NCI-H146 treated with DMSO at 0.1 percent for 48 hours (cell line): ENCODE results near the gene NR2F1.
A peak's percentile ranks its signal among the peaks of the same experiment; 100 is the strongest.

ENCODE experiments used
- DNase-seq: peaks from one replicate; lab custom pipeline; 2025; ENCODE audit not compliant: unreplicated experiment; lab: John Stamatoyannopoulos, UW

The NR2F1 gene

DNA sequence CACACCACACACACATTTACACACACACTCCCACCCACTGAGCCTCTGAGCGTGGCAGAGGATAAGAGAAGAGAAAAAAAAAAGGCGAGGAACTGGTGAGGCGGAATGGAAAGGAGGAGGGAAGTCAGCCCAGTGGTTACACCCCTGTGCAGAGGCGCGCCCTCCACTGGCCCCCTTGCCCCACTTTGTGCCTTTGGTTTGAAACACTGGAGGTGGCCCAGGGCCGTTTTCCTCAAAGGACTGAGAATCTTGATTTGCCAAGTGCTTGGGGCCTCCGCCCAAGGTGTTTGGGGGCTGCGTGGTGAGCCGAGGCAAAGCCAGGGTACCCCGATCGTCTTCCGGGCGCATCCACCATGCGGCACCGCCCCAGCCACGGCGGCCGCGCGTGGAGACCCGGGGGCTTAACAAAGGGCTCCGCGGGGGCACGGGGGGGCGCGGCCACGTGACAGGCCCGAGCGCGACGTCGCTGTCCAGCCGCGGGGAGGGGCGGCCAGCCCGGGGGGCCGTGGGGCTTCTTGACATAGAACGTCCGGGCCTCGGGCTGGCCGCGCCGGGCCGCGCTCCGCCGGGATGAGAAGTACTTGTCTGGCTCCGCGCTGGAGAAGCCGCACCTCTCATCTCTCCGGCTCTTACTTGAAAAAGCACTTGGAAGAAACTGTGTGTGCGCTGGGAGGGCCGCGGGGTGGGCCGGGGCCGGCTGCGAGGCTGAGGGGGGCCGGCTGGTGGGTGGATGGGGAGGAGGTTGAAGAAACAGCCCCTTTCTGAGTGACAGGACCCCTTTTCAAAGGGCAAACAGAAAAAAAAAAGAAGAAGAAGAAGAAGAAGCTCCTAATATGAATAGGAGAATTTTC lies 21.0 kb downstream of the NR2F1 start:
- no peak for DNase-seq

DNA sequence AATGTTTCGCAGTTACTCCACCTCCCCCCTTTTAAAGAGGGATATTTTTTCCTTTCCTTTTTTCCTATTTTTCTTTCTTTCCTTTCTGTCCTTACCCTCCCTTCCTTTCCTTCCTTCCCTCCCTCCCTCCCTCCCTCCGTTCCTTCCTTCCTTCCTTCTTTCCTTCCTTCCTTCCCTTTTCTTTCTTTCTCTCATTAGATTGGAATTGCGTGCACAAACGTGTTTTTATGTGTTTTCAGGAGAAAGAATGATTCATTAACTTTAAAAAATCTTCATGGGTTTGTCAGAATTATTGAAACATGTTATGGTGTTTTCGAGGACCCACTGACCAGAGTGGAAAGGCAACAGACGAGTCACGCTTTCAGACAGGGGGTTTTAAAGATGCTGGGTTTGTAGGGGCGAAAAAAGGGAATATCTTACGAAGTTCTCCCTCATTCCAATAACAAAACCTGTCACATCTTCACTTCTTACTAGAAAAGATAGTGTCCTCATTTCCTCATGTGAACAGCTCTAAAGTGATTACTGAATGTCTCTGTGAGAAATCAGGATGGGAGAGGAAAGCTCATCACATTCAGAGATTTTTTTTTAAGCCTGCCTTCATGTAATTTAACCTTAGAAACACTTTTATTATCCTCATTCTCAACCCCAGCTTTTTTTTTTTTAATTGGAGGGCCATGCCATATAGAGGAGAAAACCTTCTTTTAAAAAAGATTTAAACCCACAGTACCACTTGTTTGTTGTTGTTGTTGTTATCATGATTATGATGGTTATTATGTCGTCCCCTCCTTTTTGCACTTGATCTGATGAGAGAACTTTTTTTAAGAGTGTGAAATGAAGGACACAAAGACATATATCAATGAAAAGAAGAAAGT lies 21.9 kb downstream of the NR2F1 start:
- DNase-seq = no peak

DNA sequence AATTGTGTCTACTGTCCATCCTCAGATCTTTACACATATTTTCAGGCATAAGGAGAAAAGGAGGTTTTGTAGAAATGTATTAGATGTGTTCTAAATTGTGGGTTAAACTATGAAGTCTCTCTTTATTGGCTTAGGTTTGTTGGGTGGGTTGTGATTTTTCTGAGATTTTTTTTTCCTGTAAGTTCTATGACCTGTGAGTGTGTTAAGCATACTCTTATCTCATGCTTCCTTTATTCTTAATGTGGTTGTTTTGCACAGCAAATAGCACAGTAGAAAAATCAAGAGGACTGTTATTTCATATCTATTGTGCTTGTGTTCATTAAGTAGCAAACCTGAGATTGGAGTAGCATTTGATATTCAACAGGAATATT lies 23.3 kb downstream of the NR2F1 start:
- no peak for DNase-seq

DNA sequence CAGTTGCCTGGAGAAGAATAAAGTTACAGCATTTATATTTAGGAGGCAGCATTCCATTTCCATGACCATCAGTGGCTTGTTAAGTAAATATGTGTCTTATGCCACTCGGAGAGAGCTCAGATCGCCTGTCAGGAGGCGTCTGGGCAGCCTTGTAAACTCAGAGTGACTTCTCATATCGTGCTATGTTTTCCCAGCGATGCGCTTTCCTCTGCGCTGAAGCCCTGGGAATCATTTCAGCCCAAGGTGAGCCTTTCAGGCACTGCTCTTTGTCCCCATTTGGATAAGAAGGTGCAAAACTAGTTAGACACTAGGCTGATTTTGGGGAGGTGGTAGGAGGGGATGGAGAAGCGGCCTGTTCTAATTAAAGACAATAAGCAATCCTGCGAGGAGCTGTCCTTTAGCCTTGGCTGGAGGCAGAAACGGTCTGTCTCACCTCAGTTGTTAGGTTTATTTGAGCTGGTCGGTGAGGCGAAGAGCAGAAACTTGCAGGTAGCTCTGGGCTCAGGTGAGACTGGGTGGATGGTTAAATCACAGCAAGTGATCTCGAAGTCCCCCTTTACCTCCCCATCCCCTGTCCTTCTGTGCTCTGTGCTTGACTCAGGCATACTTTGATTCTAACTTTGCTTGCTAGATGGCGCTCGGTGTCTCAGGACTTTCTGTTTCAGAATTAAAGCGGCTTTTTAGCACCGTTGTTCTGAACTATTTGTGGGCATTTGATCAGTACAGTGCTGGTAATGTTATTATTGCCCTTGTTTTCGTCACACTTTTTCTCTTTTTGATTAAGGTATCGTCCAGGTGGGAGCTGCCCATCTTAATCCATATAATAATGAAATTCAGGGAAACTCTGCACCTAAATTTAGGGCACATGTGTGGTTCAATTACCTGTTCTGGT lies 24.6 kb downstream of the NR2F1 start:
- DNase-seq = peak; percentile 72

DNA sequence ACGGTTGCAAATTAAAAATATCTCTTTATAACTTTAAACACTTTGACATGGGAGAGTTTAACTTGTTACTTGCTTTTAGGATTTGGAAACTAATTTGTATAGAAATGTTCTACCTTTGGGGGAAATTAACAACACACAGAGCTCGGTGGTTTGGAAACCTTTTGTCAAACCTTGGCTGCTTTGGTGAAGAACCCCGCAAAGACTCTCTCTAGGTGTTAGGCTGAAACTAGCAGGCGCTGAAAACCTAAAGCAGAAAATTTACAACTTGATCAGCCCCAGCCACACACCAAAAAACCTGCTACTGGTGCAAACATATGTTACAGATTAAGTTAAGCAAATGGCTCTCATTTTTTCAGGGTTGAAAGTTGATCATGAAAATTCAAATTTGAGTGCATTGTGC lies 25.8 kb downstream of the NR2F1 start:
- DNase-seq = no peak

DNA sequence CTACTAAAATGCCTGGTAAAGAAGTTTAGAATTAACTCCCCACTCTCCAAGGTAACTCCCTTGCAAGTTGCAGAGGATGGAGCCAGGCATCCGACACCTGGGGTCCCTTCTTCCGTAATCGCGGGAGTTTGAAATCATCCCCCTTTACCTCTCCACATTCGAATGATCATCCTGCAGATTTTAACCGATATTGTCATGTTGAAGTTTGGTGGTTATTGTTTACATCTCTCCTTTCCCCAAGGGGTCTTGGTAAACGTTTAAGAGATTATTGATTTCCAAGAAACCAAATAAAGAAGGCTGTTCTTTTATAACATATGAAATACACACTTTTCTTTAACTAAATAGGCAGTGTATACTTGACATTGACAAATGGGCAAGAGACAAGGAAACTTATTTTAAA lies 26.7 kb downstream of the NR2F1 start:
- no peak for DNase-seq

DNA sequence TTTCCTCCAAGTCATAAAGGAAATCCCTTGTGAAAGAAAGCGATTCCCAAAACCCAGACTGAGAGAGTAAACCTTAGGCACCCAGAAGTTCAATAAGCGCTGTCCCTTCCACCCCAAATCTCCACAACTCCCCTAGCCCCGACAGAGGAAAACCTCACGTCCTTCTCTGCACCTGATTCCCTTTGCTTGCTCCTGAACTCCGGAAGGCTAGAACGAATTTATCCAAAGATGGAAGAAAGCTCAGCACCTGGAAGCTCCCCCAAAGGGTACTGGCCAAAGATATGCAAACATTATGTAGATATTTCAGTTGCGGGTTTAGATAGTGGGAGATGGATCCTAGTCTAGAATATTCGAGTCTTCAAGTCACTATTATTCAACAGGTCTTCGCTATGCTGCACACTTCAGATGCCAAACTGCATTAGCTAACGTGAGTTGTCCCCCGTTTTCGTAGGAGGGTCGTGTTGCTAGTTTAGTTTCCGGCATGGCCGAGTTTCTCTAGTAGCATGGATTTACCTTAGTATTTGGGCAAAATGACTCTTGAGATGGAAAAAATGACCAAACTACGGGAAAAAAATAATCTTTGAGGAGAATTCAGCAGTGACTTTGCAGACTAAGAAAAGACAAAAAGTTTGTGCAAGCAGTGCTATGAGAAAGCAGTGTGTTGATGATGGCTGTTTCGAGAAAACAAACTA lies 27.7 kb downstream of the NR2F1 start:
- DNase-seq = no peak

DNA sequence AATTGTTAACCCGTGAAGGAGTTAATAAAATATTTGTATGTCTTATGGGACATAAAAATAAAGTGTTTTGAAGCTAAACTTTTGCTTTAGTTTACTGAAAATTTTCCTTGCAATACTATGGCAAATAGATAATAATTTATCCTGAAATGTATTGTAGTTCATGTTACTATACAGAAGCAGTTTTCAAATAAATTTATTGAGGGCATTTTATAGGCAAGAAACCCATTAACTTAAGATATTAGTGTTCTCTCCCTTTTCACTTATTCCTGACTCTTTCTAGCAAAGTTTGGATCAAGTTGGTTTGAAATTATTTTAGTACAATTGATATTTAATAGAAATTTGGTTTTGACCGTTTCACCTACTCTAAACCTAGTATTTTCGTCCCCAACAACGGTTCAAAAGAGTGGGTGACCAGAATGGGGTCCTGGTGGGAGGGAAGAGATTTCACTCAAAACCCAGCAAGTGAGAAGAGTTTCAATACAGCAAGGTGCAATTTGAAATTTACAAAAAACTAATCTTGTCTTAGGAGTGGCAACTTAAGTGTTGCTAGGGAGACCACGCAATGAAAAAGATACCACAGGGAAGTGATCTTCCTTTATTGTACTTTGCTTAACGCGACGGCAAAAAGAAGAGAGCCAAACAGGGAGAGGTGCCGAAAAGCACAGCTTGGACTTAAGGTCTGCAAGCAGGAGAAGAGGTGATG lies 28.4 kb downstream of the NR2F1 start:
- DNase-seq = no peak

DNA sequence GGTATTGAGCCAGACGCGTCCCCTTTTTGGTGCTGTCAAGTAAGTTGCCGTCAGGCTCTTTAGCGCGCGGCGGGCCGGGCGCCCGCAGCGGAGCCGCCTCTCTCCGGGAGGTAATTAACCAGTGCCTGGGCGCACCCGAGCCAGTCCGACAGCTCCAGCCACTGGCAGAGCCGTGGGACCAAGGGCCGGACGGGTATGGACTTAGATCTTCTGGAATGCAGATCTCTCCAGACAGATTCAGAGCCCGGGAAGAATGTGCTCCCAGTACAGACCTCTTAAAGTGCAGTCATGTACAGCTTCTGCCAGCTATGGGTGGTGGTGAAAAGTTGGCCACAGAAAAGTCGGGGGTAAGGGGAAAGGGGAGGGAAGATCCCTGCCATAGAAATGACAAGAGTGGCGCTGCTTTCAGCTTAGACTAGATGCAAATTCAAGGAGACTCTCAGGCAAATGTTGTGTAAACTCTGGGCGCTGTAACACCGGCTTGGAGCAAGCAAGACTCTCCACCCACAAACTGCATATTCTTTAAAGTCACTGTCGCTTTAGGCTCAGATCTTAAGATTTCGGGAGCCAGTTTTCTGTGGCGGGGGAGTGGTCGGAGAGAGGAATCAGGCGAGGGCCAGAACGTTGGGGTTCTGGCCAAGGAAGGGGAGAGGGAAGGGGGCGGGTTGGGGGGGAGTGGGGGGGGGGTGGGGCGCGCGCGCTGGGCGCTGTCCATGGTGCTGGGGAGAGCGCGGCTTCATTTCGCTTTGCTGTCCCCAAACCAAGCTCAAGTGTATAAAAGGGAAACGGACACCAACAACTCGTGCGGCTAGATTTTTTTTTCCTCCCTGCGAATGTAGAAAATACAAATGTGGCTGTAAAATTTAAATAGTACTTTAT lies 29.2 kb downstream of the NR2F1 start:
- no peak for DNase-seq

DNA sequence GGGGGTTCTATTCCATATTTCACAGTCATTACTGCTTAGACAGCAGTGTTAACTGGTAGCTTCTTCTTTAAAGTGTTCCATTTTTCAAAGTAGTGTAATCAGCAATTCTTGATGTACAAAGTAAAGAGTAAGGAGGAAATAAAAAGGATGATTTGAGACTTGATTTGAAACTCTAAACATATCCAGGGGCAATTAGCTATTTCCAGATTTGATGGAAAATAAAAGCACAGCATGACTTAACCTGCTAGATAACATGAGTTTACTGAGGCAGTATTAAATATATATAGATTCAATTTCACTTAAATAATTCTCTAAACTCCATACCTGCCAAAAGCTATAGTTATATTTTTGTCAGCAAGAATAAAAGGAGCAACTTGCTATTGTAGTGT lies 29.8 kb downstream of the NR2F1 start:
- no peak for DNase-seq

DNA sequence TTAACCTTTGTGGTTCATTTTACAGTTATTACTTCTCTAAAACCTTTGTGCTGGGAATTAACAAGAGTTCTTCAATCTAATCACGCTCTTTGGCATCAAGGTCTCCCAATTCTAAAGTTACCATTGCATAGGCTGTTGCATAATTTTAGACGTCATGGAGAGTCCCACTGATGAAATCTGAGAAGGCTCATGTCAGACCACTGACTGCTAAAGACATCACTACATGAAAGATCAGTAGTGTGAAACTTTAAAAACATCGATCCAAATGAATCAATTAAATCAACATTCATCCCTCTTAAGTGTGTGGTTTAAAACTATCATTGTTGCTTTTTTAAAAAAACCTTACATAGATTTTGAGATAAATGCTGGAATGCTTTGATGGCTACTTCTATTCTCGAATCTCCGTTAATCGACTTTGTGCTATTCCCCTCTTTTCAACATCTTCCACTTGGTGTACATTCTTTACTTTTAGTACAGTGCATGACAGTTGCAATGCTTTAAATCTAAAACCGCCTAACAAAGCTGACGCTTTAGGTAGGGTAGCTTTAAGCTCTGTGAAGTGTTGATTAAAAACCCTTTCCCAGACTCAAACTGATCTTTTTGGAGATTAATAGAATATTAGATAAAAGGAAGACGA lies 33.6 kb downstream of the NR2F1 start:
- no peak for DNase-seq

DNA sequence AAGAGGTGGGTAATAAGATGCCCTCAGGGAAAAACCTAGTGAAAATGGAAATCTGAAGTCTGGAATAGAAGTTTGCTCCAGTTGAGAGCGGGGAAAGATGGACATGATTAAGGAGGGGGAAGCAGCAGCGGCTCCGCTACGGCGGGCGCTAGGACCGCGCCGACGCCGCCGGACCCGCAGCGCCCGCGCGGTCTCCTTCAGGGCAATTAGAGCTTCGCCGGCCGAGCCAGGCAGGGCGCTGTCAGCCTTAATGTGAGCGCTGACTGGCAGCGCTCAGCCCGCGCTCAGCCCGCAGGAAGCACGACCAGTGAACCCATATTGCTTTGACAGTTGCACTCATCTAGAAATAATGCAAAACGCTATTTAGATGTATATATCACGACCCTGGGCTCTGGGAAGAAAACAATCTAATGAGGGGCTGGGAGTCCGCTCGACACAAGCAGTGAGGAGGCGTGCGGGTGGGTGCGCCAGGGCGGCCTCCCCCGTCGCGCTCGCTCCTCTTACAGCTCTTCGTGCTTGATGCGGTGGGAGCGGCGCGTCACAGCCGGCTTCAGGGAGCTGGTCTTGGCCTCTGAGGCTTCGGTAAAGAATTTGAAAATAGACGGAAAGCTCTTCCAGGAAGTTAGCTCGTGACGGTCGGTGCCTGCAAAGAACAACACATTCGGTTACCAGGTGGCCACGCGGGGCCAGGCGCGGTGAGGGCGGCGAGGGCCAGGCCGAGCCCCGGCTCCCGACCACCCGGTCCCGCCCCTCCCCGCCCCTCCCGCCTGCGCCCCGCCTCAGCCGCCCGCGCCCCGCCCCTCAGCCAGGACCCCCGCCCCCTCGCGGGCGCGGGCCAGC lies 37.7 kb downstream of the NR2F1 start:
- DNase-seq = peak; percentile 63

DNA sequence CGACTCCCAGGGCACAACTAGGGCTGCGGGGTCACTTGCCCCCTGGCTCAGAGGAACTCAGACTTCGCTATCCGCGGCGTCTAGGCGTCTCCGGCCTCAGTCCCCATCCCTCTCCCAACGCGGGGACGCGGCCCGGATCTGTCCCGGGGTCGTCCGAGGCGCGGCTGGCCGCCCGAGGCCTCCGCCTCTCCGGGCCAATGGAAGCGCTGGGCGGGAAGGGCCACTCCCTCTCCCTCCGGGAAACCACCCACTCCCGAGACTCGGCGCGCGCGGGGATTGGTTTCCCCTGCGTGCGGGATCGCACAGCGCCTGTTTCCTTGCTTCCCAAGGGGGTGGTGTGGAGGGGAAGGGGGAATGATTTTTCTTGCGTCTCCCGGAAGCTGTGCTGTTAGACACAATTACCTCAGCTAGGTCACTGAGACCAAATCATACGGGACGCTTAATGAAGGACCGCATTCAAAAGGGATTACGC lies 38.3 kb downstream of the NR2F1 start:
- DNase-seq = peak; percentile 75

DNA sequence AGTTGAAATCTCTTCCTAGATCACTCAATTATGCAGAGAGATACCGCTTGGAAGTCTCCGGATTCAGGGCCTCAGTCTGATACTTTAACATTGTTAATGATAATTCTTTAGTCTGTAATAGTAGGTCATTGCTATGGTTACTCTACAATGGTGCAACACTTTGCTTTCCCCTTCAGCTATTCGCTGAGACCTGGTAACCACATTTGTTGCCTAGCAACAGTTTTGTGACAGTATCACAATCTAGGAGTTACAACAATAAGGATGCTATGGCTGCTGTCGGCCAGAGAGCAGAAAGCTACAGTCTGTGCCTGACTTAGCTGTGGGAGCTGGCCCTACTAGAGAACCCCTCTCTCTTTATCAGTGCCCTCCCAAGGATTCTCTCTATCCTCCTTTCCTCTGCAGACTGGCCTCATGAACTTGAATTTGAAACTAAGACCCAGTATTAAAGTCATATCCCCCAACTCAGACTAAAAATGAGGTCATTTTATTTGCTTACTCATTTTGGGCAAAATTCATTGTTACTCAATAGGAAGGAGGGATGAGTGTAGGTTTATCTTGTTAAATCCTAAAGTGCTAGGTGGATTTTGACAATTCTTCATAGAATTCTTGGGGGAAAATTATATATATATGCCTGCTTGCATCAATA lies 39.3 kb downstream of the NR2F1 start:
- DNase-seq = no peak

DNA sequence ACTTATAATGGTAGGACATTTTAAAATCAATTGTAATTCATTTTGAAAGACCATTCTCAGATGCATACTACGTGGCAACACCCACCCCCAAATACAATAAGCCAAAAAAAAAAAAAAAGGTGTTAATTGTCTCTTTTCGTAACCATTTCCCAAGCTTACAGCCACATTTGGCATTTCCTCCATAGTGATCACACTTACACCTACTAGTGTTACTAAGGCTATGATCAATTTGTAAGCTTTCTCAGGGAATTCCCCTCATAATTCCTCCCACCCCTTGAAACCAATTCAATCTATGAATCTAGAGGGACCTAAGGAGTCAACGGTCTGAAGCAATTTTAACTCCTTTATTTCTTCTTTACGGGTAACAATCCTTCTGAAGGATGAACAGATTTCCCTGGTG lies 40.1 kb downstream of the NR2F1 start:
- no peak for DNase-seq

DNA sequence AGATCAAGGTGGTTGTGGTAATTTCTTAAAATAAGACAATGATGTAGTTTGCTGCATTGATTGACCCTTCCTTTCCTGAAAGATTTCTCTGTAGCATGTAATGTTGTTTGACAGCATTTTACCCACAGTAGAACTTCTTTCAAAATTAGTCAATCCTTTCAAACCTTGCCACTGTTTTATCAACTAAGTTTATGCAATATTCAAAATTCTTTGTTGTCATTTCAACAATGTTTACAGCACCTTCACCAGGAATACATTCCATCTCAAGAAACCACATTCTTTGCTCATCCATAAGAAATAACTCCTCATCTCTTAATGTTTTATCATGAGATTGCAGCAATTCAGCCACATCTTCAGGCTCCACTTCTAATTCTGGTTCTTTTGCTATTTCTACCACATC lies 43.8 kb downstream of the NR2F1 start:
- DNase-seq = no peak

DNA sequence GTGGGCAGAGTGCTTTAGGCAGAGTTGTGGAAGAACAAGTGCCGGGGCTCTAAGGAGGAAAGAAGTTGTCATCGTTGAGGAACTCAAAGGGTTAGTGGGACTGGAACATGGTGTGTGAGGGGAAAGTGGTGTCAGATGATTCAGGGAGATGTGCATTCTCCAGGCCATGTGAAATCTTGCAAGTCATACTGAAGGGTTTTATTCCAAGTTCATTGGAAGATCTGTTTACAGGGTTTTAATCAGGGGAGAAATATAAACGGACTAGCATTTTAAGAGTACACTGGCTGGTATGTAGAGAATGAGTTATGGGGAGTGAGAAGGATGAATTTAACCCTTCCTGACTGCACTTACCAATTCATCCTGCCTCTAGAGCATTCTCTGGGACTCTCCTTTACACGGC lies 49.3 kb downstream of the NR2F1 start:
- DNase-seq = no peak
